Tibial nerve (tissue), 4 donors: ENCODE measurements around the gene ATP2A3. TPM values are rescaled to one million over a fixed set of nuclear protein-coding genes. Genes with fewer than 3 reads are reported as not detected.

Experiments
- DNase-seq, 2 donors: peaks; one replicate each; pipeline ENCODE4 v3.0.0-alpha.2; 2019; ENCODE audit warnings: low spot score in 2 of 2
- H3K27ac ChIP-seq, 4 donors: fragments of 200-600 bp; sonication (generic) in 3 of 4; one replicate each; pipeline ENCODE4 v1.5.1; 2017 to 2019; ENCODE audit warnings: mild to moderate bottlenecking in 1 of 4
- H3K27me3 ChIP-seq, 2 donors: fragments of 200-600 bp; sonication (generic) in 1 of 2; one replicate each; pipeline versions ENCODE4 v1.5.1 to v1.6.0; 2017 to 2019
- H3K36me3 ChIP-seq, 3 donors: fragments of 200-600 bp; sonication (generic); one replicate each; pipeline ENCODE4 v1.5.1; 2018 to 2019
- H3K4me1 ChIP-seq, 4 donors: fragments of 200-600 bp; sonication (generic) in 3 of 4; one replicate each; pipeline ENCODE4 v1.5.1; 2017 to 2019
- H3K4me3 ChIP-seq, 4 donors: fragments of 200-600 bp; sonication (generic) in 3 of 4; one replicate each; pipeline ENCODE4 v1.5.1; 2017 to 2019; ENCODE audit warnings: mild to moderate bottlenecking in 1 of 4, moderate library complexity in 1 of 4
- H3K9me3 ChIP-seq, 4 donors: fragments of 200-600 bp; sonication (generic) in 3 of 4; one replicate each; pipeline ENCODE4 v1.5.1; 2017 to 2019
- EP300 ChIP-seq, 2 donors: sonication (generic); formaldehyde crosslinking; IDR thresholded peaks; one replicate each; pipeline ENCODE4 v1.6.1; 2017; ENCODE audit warnings: antibody characterized with exemption in 2 of 2, mild to moderate bottlenecking in 1 of 2
- POLR2A ChIP-seq, 2 donors: fragments of 450-650 bp; IDR thresholded peaks; one replicate each; pipeline ENCODE4 v1.6.1; 2017; ENCODE audit warnings: antibody characterized with exemption in 2 of 2, mild to moderate bottlenecking in 2 of 2, moderate library complexity in 2 of 2
- WGBS, 2 donors: methylation state at CpG; one replicate each; pipeline ENCODE4 v1.1.5; 2018; 5-methylcytosine and 5-hydroxymethylcytosine counted together
- total RNA-seq, 4 donors: library from RNA; depleted of rRNA; stranded (reverse); fragments of >200 nt; gene quantifications; one replicate each; pipeline ENCODE4 v1.1.0, GENCODE V29; 2016
- TF ChIP-seq, protein P1 (sequence below), 5 experiments: fragments of 200-600 bp in 3 of 5; fragments of 450-650 bp in 2 of 5; sonication (generic) in 3 of 5; IDR thresholded peaks; one replicate each; pipeline ENCODE4 v1.5.1; 2016 to 2019; ENCODE audit warnings: antibody characterized with exemption in 5 of 5, mild to moderate bottlenecking in 3 of 5, moderate library complexity in 2 of 5

ATP2A3 gene
- total RNA-seq, 4 donors from 2014 or later: 5.9 to 12.9 (median 9.1) TPM

DNA sequence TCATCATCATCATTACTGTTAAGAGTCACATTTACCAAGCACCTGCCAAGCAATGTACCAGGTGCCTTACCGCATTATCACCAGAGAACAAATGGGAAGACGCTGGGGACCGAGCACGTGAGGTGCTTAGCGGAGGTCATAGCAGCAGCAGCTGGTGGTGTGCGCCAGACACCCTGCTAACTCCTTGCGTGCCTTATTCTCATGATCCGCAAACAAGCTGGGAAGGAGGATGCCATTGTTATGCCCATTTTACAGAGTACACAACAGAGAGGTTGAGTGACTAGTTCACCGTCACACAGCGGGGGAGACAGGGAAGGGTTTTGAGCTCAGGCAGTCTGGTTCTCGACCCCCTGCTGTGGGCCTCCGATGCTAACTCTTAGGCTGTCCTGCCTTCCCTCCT, 7.3 kb downstream of the ATP2A3 start:
- Histone ChIP-seq H3K4me1 (peaks cover 0 to 24% (median 3%) of the 10 kb centered on the region in 4 donors), H3K27ac (no peak overlapping the region), H3K9me3 (no peaks in the 10 kb centered on the region), H3K27me3 (peaks cover 0 to 11% of the 10 kb centered on the region in 2 donors), H3K36me3 (no peaks in the 10 kb centered on the region), H3K4me3 (no peak overlapping the region)
- TF ChIP-seq, protein P1, sequence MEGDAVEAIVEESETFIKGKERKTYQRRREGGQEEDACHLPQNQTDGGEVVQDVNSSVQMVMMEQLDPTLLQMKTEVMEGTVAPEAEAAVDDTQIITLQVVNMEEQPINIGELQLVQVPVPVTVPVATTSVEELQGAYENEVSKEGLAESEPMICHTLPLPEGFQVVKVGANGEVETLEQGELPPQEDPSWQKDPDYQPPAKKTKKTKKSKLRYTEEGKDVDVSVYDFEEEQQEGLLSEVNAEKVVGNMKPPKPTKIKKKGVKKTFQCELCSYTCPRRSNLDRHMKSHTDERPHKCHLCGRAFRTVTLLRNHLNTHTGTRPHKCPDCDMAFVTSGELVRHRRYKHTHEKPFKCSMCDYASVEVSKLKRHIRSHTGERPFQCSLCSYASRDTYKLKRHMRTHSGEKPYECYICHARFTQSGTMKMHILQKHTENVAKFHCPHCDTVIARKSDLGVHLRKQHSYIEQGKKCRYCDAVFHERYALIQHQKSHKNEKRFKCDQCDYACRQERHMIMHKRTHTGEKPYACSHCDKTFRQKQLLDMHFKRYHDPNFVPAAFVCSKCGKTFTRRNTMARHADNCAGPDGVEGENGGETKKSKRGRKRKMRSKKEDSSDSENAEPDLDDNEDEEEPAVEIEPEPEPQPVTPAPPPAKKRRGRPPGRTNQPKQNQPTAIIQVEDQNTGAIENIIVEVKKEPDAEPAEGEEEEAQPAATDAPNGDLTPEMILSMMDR (IDR thresholded peaks at IDR 0.05): no peak
- TF ChIP-seq POLR2A (IDR thresholded peaks at IDR 0.05) (no peak), EP300 (IDR thresholded peaks at IDR 0.05) (no peak)
- WGBS, 2 donors: 88 to 92% methylated on average over 12 of the region's 12 CpGs
- DNase-seq: no peak

DNA sequence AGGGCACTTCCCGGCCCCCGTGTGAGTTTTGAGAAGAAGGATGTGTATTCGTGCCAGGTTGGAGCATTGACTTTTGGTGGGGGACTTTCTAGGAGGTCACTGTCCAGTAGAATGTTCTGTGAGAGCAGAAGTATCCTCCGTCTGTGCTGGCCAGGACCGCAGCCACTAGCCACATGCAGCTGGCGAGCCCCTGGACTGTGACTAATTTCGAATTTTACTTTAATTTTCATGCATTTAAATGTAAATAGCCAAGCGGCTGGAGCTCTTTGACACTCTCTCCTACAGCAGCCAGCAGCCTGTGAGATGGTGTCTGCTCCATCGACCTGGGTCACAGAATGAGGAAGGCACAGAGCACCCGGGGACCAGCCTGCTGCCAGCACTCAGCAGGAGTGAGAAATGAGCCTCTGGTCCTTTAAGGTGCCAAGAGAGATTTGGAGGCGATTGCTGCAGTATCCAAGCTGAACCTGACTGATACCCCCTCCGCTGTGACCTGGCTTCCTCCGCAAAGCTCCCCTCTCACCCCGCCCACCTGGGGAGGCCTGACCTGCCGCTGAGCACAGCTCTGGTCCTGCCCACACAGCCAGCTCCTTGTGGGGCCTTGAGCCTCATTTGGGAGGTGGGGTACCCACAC, 7.8 kb downstream of the ATP2A3 start:
- no peak for DNase-seq
- 53 to 55% methylated on average over 13 to 15 of the region's 15 CpGs for WGBS, 2 donors
- no peak for TF ChIP-seq EP300 (IDR thresholded peaks at IDR 0.05)
- TF ChIP-seq, protein P1 (IDR thresholded peaks at IDR 0.05): no peak

DNA sequence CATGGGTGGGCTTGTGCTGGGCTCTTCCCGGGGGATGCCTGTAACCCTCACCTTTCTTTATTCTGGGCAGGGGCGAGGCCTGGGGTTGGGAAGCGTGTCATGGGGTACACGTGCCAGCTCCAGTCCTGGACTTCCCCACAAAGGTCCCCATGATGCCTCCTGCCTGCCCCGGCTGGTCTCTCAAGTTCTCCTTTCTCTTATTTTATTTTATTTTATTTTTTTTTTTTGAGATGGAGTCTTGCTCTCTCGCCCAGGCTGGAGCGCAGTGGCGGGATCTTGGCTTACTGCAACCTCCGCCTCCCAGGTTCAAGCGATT, 8.6 kb downstream of the ATP2A3 start:
- 80 to 82% methylated on average over 10 of the region's 10 CpGs for WGBS, 2 donors
- DNase-seq: no peak
- no peak overlapping the region for H3K4me3 ChIP-seq
- no peaks in the 10 kb centered on the region for H3K9me3 ChIP-seq
- H3K27ac ChIP-seq: no peak overlapping the region
- H3K36me3 ChIP-seq: no peaks in the 10 kb centered on the region
- TF ChIP-seq EP300 (IDR thresholded peaks at IDR 0.05): no peak
- TF ChIP-seq, protein P1 (IDR thresholded peaks at IDR 0.05): no peak
- H3K27me3 ChIP-seq: no peaks in the 10 kb centered on the region
- H3K4me1 ChIP-seq: peaks cover 0 to 15% (median 0%) of the 10 kb centered on the region in 4 donors

More for the DNA sequence above, 7.8 kb downstream of the ATP2A3 start:
- Histone ChIP-seq H3K36me3 (no peaks in the 10 kb centered on the region), H3K27me3 (peaks cover 0 to 6% of the 10 kb centered on the region in 2 donors), H3K4me1 (peaks cover 0 to 21% (median 3%) of the 10 kb centered on the region in 4 donors), H3K27ac (no peak overlapping the region), H3K4me3 (no peak overlapping the region), H3K9me3 (no peaks in the 10 kb centered on the region)

DNA sequence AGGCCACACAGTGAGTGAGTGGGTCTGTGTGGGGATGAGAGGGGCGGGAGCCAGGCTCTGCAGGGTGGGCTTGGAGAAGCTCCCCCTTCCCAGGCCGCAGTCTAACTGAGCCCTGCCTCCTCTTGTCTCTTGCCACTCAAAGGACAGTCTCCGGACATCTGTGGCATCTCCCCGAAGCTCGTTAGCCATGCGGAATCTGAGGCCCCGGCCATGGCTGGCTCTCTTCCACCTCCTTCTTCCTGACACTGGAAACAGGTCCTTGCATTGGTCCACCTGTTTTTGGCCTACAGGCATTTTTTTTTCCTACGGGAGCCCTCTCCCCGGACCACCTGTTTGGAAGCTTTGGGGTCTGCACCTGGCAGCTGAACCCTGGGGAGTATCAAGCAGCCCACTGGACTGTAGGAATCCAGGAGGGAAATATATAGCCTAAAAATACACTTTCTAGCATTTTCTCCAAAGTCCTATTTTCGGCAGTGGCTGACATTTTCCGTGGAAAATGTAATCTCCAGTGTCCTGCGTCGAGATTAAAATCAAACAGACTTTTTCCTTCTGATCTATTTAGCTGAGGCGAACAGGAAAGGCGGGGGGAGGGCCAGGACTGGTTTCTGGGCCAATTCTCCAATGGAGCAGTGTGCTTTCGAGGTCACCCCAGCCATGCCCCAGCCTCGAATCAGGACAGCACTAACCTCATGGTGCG, 9.1 kb downstream of the ATP2A3 start:
- no peaks in the 10 kb centered on the region for H3K36me3 ChIP-seq
- WGBS, 2 donors: 55 to 56% methylated on average over 18 of the region's 18 CpGs

DNA sequence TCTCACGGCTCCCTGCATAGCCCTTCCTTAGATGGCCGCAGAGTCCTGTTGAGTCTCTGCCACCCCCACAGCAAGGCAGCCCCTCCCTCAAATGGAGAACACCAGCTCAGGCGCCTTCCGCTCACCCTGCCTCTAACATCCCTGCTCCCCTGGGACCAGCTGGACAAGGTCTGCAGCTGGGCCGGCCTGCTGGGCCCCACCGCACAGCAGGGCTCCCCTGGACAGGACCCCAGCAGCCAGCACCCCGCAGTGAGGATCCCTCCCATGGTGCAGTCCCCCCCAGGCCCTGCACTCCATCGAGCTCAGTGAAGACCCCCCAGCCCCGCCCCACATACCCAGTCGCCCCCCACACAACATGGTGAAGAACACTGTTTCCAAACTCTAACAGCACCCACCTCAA, 10.2 kb downstream of the ATP2A3 start:
- 87 to 91% methylated on average over 6 to 10 of the region's 10 CpGs for WGBS, 2 donors
- no peak for TF ChIP-seq POLR2A (IDR thresholded peaks at IDR 0.05)
- TF ChIP-seq, protein P1 (IDR thresholded peaks at IDR 0.05): no peak
- no peak for TF ChIP-seq EP300 (IDR thresholded peaks at IDR 0.05)

More for the DNA sequence above, 9.1 kb downstream of the ATP2A3 start:
- H3K4me3 ChIP-seq: no peak overlapping the region
- H3K27me3 ChIP-seq: no peaks in the 10 kb centered on the region
- no peaks in the 10 kb centered on the region for H3K9me3 ChIP-seq
- no peak for DNase-seq
- H3K4me1 ChIP-seq: peaks cover 0 to 10% (median 0%) of the 10 kb centered on the region in 4 donors
- TF ChIP-seq POLR2A (IDR thresholded peaks at IDR 0.05) (no peak), EP300 (IDR thresholded peaks at IDR 0.05) (no peak)
- TF ChIP-seq, protein P1 (IDR thresholded peaks at IDR 0.05): no peak
- H3K27ac ChIP-seq: no peak overlapping the region

More for the DNA sequence above, 10.2 kb downstream of the ATP2A3 start:
- Histone ChIP-seq H3K27ac (no peak overlapping the region), H3K9me3 (no peaks in the 10 kb centered on the region), H3K4me1 (no peaks in the 10 kb centered on the region), H3K36me3 (no peaks in the 10 kb centered on the region), H3K4me3 (no peak overlapping the region), H3K27me3 (no peaks in the 10 kb centered on the region)
- DNase-seq: no peak
